Measurements from ENCODE around the gene ACOT11. TPM values are rescaled to one million over a fixed set of nuclear protein-coding genes. Genes with fewer than 3 reads are reported as not detected.

Gene ACOT11
- total and polyA plus RNA-seq, 2 experiments from 2014 or later = 23.8 to 33.4 TPM

DNA sequence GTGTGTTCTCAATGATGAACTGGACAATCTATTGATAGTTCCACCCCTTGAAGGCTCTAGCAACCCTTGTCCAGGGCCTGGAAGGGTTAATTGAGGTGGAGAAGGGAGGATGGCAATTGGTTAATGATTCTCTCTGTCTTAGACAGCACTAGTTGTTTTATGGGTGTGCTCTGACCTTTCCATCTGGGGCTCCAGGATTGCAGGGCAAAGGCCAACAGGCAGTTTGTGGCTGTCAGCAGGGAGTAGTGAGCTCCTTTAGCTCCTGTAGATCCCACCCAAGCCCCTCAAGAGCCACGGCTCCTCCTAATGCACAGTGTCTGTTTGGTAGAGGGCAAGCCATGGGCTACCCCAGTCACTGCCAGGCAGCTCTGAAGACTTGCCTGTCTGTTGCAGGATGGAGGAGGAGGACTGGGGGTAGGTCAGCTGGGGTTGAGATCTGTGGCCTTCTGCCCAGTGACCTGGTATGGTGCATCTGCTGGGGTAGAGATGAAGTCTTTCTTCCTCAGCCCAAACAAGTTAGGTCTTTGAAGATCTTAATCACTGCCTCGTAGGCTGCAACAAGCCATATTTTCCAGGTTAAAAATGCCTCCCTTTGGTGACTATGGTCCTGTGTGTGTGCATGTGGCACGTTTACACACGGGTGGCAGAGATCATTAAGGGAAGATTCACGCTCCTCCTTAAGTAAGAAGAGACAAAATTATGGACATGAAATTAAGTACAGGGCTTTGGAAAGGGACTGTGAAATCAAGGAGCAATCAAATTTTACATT lies 101.3 kb downstream of the ACOT11 start:
- Histone ChIP-seq H3K27me3 (no peaks in the 10 kb centered on the region), H3K27ac (no peak overlapping the region), H3K4me1 (ENCODE audit: low read depth) (no peaks in the 10 kb centered on the region), H3K9me3 (ENCODE audit: low read depth) (no peaks in the 10 kb centered on the region), H3K36me3 (no peaks in the 10 kb centered on the region), H3K4me3 (no peak overlapping the region)
- no peak for DNase-seq (ENCODE audit: low read depth in 1 of 2, low spot score in 1 of 2)
- TF ChIP-seq, protein P1, sequence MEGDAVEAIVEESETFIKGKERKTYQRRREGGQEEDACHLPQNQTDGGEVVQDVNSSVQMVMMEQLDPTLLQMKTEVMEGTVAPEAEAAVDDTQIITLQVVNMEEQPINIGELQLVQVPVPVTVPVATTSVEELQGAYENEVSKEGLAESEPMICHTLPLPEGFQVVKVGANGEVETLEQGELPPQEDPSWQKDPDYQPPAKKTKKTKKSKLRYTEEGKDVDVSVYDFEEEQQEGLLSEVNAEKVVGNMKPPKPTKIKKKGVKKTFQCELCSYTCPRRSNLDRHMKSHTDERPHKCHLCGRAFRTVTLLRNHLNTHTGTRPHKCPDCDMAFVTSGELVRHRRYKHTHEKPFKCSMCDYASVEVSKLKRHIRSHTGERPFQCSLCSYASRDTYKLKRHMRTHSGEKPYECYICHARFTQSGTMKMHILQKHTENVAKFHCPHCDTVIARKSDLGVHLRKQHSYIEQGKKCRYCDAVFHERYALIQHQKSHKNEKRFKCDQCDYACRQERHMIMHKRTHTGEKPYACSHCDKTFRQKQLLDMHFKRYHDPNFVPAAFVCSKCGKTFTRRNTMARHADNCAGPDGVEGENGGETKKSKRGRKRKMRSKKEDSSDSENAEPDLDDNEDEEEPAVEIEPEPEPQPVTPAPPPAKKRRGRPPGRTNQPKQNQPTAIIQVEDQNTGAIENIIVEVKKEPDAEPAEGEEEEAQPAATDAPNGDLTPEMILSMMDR (IDR thresholded peaks at IDR 0.05; ENCODE audit: low read depth, low read length) = no peak

DNA sequence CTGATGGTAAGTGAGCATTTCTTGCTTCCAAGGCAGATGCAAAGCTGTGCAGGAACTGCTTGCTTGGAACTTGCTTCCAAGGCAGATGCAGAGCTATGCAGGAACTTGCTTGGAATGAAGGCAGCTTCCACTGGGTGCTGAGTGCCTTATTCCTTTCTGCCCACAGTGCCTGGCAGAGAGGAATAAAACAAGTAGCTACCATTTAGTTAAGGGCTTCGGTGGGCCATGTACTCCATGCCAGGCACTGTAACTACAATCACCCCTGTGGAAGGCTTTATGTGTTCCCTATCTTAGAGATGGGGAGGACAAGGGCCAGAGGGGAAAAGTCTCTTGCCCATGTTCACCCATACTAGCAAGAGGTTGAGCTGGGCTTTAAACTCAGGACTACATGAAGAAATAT lies 101.9 kb downstream of the ACOT11 start:
- Histone ChIP-seq H3K36me3 (no peaks in the 10 kb centered on the region), H3K27me3 (no peaks in the 10 kb centered on the region), H3K9me3 (ENCODE audit: low read depth) (no peaks in the 10 kb centered on the region), H3K4me3 (no peak overlapping the region), H3K4me1 (ENCODE audit: low read depth) (no peaks in the 10 kb centered on the region), H3K27ac (no peak overlapping the region)
- no peak for DNase-seq (ENCODE audit: low read depth in 1 of 2, low spot score in 1 of 2)
- TF ChIP-seq, protein P1 (IDR thresholded peaks at IDR 0.05; ENCODE audit: low read depth, low read length) = no peak

DNA sequence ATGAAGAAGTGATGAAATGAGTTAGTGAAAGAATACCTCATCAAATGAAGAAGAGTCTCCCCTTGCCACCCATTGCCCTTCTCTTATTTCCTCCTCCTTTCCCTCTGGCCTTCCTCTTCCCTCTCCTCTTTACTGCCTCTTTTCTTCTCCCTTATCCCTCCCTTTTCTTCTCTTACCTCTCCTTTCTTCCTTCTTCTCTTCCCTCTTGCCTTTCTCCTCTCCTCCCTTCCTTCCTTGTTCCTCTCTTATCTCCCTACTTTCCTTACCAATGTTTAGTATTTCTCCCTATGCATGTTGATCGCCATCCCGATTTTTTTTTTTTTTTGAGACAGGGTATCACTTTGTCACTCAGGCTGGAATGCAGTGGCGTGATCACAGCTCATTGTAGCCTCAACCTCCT lies 102.4 kb downstream of the ACOT11 start:
- no peaks in the 10 kb centered on the region for H3K4me1 ChIP-seq (ENCODE audit: low read depth)
- TF ChIP-seq, protein P1 (IDR thresholded peaks at IDR 0.05; ENCODE audit: low read depth, low read length) = no peak
- no peaks in the 10 kb centered on the region for H3K27me3 ChIP-seq
- H3K27ac ChIP-seq = no peak overlapping the region
- H3K9me3 ChIP-seq (ENCODE audit: low read depth) = no peaks in the 10 kb centered on the region
- no peaks in the 10 kb centered on the region for H3K36me3 ChIP-seq
- H3K4me3 ChIP-seq = no peak overlapping the region
- DNase-seq (ENCODE audit: low read depth in 1 of 2, low spot score in 1 of 2) = no peak

DNA sequence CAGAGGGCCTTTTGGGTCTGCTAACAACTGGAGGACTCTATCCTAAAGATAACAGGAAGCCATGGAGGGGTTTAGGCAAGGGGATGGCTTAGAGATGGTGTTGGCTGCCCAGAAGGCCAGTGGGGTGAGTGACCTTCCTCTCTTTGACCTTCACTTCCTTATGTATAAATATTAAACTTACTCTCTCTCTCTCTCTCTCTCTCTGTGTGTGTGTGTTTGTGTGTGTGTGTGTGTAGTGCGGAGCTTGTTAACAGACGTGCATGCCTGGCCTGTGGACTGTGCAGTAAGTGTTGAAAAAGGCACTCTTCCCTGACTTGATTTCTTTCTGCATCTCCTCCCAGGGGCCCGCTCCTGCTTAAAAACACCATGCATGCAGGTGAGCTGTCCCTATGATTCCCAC lies 103.6 kb downstream of the ACOT11 start:
- TF ChIP-seq, protein P1 (IDR thresholded peaks at IDR 0.05; ENCODE audit: low read depth, low read length) = no peak
- no peaks in the 10 kb centered on the region for H3K9me3 ChIP-seq (ENCODE audit: low read depth)
- no peak for DNase-seq (ENCODE audit: low read depth in 1 of 2, low spot score in 1 of 2)
- no peak overlapping the region for H3K27ac ChIP-seq
- H3K36me3 ChIP-seq = no peaks in the 10 kb centered on the region
- no peaks in the 10 kb centered on the region for H3K4me1 ChIP-seq (ENCODE audit: low read depth)
- no peak overlapping the region for H3K4me3 ChIP-seq
- no peaks in the 10 kb centered on the region for H3K27me3 ChIP-seq

GRCh38 chr1:54652168-54652567 lies 104.1 kb downstream of the ACOT11 start:
- no peak for DNase-seq (ENCODE audit: low read depth in 1 of 2, low spot score in 1 of 2)
- Histone ChIP-seq H3K36me3 (no peaks in the 10 kb centered on the region), H3K4me3 (no peak overlapping the region), H3K4me1 (ENCODE audit: low read depth) (no peaks in the 10 kb centered on the region), H3K27ac (no peak overlapping the region), H3K9me3 (ENCODE audit: low read depth) (no peaks in the 10 kb centered on the region), H3K27me3 (no peaks in the 10 kb centered on the region)
- TF ChIP-seq, protein P1 (IDR thresholded peaks at IDR 0.05; ENCODE audit: low read depth, low read length) = no peak
